BJ (cell line): ENCODE measurements around the gene GGCX. TPM values are rescaled to one million over a fixed set of nuclear protein-coding genes. Genes with fewer than 3 reads are reported as not detected.

Experiments used
- CTCF ChIA-PET: fragments of 350-600 bp; formaldehyde crosslinking; extraction: SDS; loops from one replicate; lab custom pipeline; 2021; ENCODE audit warnings: antibody characterized with exemption, inconsistent platforms; lab: Yijun Ruan, JAX
- POLR2A ChIA-PET: fragments of 300-600 bp; sonication (Branson Sonifier 250); formaldehyde crosslinking; extraction: SDS; loops from one replicate; lab custom pipeline; 2021; ENCODE audit warnings: antibody characterized with exemption; lab: Charles Lee
- DNase-seq: peaks from one replicate; pipeline ENCODE4 v3.0.0-alpha.2; 2011; ENCODE audit warnings: low read depth
- H3K27me3 ChIP-seq: 2 replicates; pipeline ENCODE4 v1.6.0; 2011; ENCODE audit warnings: low read length; ENCODE audit not compliant: control insufficient read depth, insufficient read depth
- H3K36me3 ChIP-seq: 2 replicates; pipeline ENCODE4 v1.5.1; 2011; ENCODE audit warnings: low read length; ENCODE audit not compliant: control insufficient read depth, insufficient read depth
- H3K4me3 ChIP-seq: 2 replicates; pipeline ENCODE4 v1.5.1; 2011; ENCODE audit warnings: low read depth, mild to moderate bottlenecking, control low read depth, low read length
- CTCF ChIP-seq: IDR thresholded peaks from 2 replicates; pipeline ENCODE4 v1.5.1; 2011; ENCODE audit warnings: low read depth, mild to moderate bottlenecking, control low read depth, inconsistent platforms, low read length, moderate library complexity; ENCODE audit not compliant: insufficient read depth
- polyA plus RNA-seq: library from polyadenylated mRNA; depleted of rRNA; stranded (reverse); fragments of >200 nt; gene quantifications from 2 replicates; pipeline ENCODE4 v1.2.3, GENCODE V29; 2011

GGCX gene
- polyA plus RNA-seq, 1 experiment = 45.9 TPM

GRCh38 chr2:85506768-85507181, 54.5 kb downstream of the GGCX start:
- no peaks in the 10 kb centered on the region for H3K27me3 ChIP-seq
- CTCF ChIA-PET = interaction anchor here (1.1 to 1.2 kb wide), 2 partner anchors 9 to 13 kb away, joined by 3 to 5 read pairs; no protein-coding TSS in a partner anchor
- peak; percentile 65 for DNase-seq
- H3K4me3 ChIP-seq = no peak overlapping the region
- TF ChIP-seq CTCF = no peak
- no peaks in the 10 kb centered on the region for H3K36me3 ChIP-seq
- POLR2A ChIA-PET = interaction anchor here (0.5 to 1.1 kb wide), 3 partner anchors 25 to 32 kb away, joined by 7 to 17 read pairs (median 10); no protein-coding TSS in a partner anchor

- Histone ChIP-seq H3K27me3 (no peaks in the 10 kb centered on the region), H3K4me3 (no peak overlapping the region), H3K36me3 (no peaks in the 10 kb centered on the region)
- no peak for TF ChIP-seq CTCF
- DNase-seq = no peak
- ChIA-PET POLR2A (interaction anchor here (1.1 to 1.2 kb wide), 2 partner anchors 33 to 34 kb away, joined by 6 to 7 read pairs; partner anchors contain the start of gene MAT2A), CTCF (interaction anchor here (1.0 to 1.4 kb wide), 3 partner anchors 10 to 53 kb away, joined by 3 to 5 read pairs (median 3); no protein-coding TSS in a partner anchor)
These were observed 55.6 kb downstream of the GGCX start for GRCh38 chr2:85505551-85506238.

- peak; percentile 80 for DNase-seq
- CTCF ChIA-PET = interaction anchor here (1.0 to 1.4 kb wide), 3 partner anchors 32 to 67 kb away, joined by 3 to 4 read pairs (median 3); no protein-coding TSS in a partner anchor
- H3K27me3 ChIP-seq = no peaks in the 10 kb centered on the region
These were observed 56.5 kb downstream of the GGCX start for GRCh38 chr2:85504778-85505261.

GRCh38 chr2:85503851-85504777, 57.2 kb downstream of the GGCX start:
- Histone ChIP-seq H3K4me3 (no peak overlapping the region), H3K27me3 (no peaks in the 10 kb centered on the region), H3K36me3 (no peaks in the 10 kb centered on the region)
- POLR2A ChIA-PET = interaction anchor here (1.2 kb wide), 1 partner anchor 35 kb away, joined by 6 read pairs; the partner anchor contains the start of gene MAT2A
- DNase-seq = peak; percentile 62
- no peak for TF ChIP-seq CTCF
- CTCF ChIA-PET = interaction anchor here (0.5 to 1.8 kb wide), 4 partner anchors 54 to 527 kb away, joined by 3 to 7 read pairs (median 4); no protein-coding TSS in a partner anchor

More at GRCh38 chr2:85504778-85505261, 56.5 kb downstream of the GGCX start:
- POLR2A ChIA-PET = interaction anchor here (1.2 kb wide), 1 partner anchor 35 kb away, joined by 6 read pairs; the partner anchor contains the start of gene MAT2A
- Histone ChIP-seq H3K36me3 (no peaks in the 10 kb centered on the region), H3K4me3 (no peak overlapping the region)
- no peak for TF ChIP-seq CTCF
